Epithelial cell of umbilical artery (primary cell): ENCODE data around the gene GLRA2. TPM values are rescaled to one million over a fixed set of nuclear protein-coding genes. Genes with fewer than 3 reads are reported as not detected.

Experiments used
- total RNA-seq: library from RNA; depleted of rRNA; stranded (reverse); fragments of >200 nt; gene quantifications from 2 replicates; pipeline ENCODE4 v1.2.3, GENCODE V29; 2014

Gene GLRA2
- total RNA-seq, result not detected in 2 replicates

DNA sequence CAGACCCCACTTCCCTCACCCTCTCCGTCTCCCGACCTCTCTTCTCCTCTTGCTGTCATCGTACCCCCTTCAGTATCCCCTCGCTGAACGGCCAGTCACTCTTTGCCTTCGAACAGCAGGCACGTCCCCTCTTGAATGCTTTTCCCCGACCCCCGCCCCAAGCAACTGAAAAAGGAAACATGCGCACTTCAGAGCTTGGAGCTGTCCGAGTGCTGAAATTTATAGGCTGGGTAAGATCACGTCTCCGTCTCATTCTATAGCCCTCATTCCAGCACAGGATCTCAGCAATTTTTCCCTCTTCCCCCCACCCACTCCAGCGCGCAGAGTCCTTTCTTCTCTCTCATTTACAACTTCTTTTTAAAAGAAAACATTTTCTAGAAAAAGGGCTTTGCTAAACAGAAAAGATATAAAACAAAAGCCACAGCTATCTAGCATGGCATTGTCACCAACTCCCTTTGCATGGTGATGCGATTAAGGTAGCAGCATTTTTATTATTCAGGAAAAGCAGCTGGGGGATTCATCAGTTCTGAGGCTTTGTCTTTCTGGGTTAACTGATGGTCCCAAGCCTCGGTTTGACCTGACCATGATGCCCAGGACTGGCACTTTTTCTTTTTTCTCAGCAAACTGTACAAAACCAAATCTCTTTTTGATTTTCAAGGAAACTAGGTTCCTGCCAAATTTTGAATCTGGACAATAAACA is at the start of gene GLRA2:
GLRA2 (plus strand) TSS at position 247 of the 700 bp plus-strand sequence. CDS start 522 bp downstream, outside the sequence.

